H1 (cell line): ENCODE data around the gene RNASE13. TPM values are rescaled to one million over a fixed set of nuclear protein-coding genes. Genes with fewer than 3 reads are reported as not detected.

Experiments
- CTCF ChIA-PET: fragments of 300-600 bp; sonication (Branson Sonifier 250); formaldehyde crosslinking; loops from one replicate; lab custom pipeline; 2021; ENCODE audit not compliant: partially characterized antibody; lab: Charles Lee
- POLR2A ChIA-PET: fragments of 300-600 bp; sonication (Branson Sonifier 250); formaldehyde crosslinking; loops from one replicate; lab custom pipeline; 2021; ENCODE audit warnings: inconsistent platforms; ENCODE audit not compliant: partially characterized antibody; lab: Charles Lee
- DNase-seq, 2 experiments: peaks; one replicate each; pipeline versions ENCODE4 v3.0.0 to v3.0.0-alpha.2; 2010 to 2022; ENCODE audit warnings: low spot score in 2 of 2, low read depth in 1 of 2, mixed read lengths in 1 of 2
- FAIRE-seq: peaks from 2 replicates; lab custom pipeline; 2011; peaks lifted over from hg19 to GRCh38; lab: Jason Lieb, UNC
- H2AFZ ChIP-seq: 2 replicates; pipeline ENCODE4 v1.8.1; 2012; ENCODE audit warnings: low read length, inconsistent platforms
- H2AK5ac ChIP-seq: 2 replicates; pipeline ENCODE4 v1.6.1; 2013; ENCODE audit warnings: low read depth, low read length
- H2BK120ac ChIP-seq: replicated peaks from 2 replicates; pipeline ENCODE3; 2013; ENCODE audit warnings: low read depth, low read length, inconsistent platforms
- H2BK12ac ChIP-seq: 2 replicates; pipeline ENCODE4 v1.6.1; 2013; ENCODE audit warnings: low read depth, low read length
- H2BK15ac ChIP-seq: 2 replicates; pipeline ENCODE4 v1.6.1; 2013; ENCODE audit warnings: low read length
- H2BK20ac ChIP-seq: 2 replicates; pipeline ENCODE4 v1.6.1; 2013; ENCODE audit warnings: low read length
- H2BK5ac ChIP-seq: 2 replicates; pipeline ENCODE4 v1.6.1; 2013; ENCODE audit warnings: low read depth, low read length
- H3K14ac ChIP-seq: 2 replicates; pipeline ENCODE4 v1.6.1; 2013; ENCODE audit warnings: inconsistent platforms; ENCODE audit not compliant: insufficient read length
- H3K18ac ChIP-seq: 2 replicates; pipeline ENCODE4 v1.6.1; 2013; ENCODE audit warnings: low read length; ENCODE audit errors: extremely low read depth
- H3K23ac ChIP-seq: 2 replicates; pipeline ENCODE4 v1.6.1; 2013; ENCODE audit warnings: inconsistent platforms; ENCODE audit not compliant: insufficient read length
- H3K23me2 ChIP-seq: 2 replicates; pipeline ENCODE4 v1.6.1; 2013; ENCODE audit warnings: low read depth, low read length
- H3K27ac ChIP-seq: 2 replicates; pipeline ENCODE4 v1.6.1; 2011; ENCODE audit warnings: low read depth, low read length, inconsistent platforms
- H3K27me3 ChIP-seq, 4 experiments: replicated peaks in 1 of 4; 1 replicate in 1 of 4; 2 replicates in 3 of 4; pipeline versions ENCODE4 v1.6.1 to v1.8.1; 2011 to 2013; ENCODE audit warnings: low read length in 3 of 4, mild to moderate bottlenecking in 3 of 4, inconsistent platforms in 2 of 4, mixed read lengths in 2 of 4, moderate library complexity in 1 of 4; ENCODE audit not compliant: control insufficient read depth in 3 of 4, insufficient read depth in 3 of 4; ENCODE audit errors: extremely low read depth in 1 of 4
- H3K36me3 ChIP-seq, 4 experiments: 2 replicates each; pipeline versions ENCODE4 v1.6.1 to v1.8.1; 2011 to 2013; ENCODE audit warnings: mild to moderate bottlenecking in 4 of 4, low read length in 3 of 4, moderate library complexity in 2 of 4, control low read depth in 1 of 4, inconsistent platforms in 1 of 4; ENCODE audit not compliant: insufficient read depth in 4 of 4, control insufficient read depth in 2 of 4
- H3K4ac ChIP-seq: replicated peaks from 2 replicates; pipeline ENCODE3; 2013; ENCODE audit warnings: low read length, low read depth, mixed read lengths, inconsistent platforms; ENCODE audit not compliant: insufficient read length
- H3K4me1 ChIP-seq, 4 experiments: replicated peaks in 1 of 4; 1 replicate in 1 of 4; 2 replicates in 3 of 4; pipeline versions ENCODE4 v1.6.1 to v1.8.1; 2011 to 2013; ENCODE audit warnings: low read length in 3 of 4, inconsistent platforms in 2 of 4, mixed read lengths in 1 of 4; ENCODE audit not compliant: insufficient read depth in 4 of 4, control insufficient read depth in 3 of 4
- H3K4me2 ChIP-seq, 2 experiments: 2 replicates each; pipeline versions ENCODE4 v1.6.1 to v1.8.1; 2011 to 2013; ENCODE audit warnings: low read depth in 2 of 2, low read length in 2 of 2, control low read depth in 1 of 2, inconsistent platforms in 1 of 2, mild to moderate bottlenecking in 1 of 2; ENCODE audit not compliant: insufficient read depth in 1 of 2
- H3K4me3 ChIP-seq, 4 experiments: fragments of 200-600, 300-600 bp in 1 of 4; sonication (generic), shearing (Covaris generic), sonication (Bioruptor Twin) in 1 of 4; 2 replicates each; pipeline versions ENCODE4 v1.5.1 to v1.8.1; 2011 to 2016; ENCODE audit warnings: low read length in 4 of 4, low read depth in 3 of 4, control low read depth in 2 of 4, inconsistent platforms in 2 of 4, mild to moderate bottlenecking in 2 of 4, mixed read lengths in 1 of 4, moderate library complexity in 1 of 4; ENCODE audit not compliant: insufficient read depth in 2 of 4; ENCODE audit errors: extremely low read depth in 1 of 4
- H3K56ac ChIP-seq: replicated peaks from 2 replicates; pipeline ENCODE3; 2013; ENCODE audit warnings: low read depth, mild to moderate bottlenecking, mixed read lengths, low read length, inconsistent platforms; ENCODE audit not compliant: insufficient read length
- H3K79me1 ChIP-seq: 2 replicates; pipeline ENCODE4 v1.6.1; 2013; ENCODE audit warnings: low read depth, low read length, control low read depth
- H3K79me2 ChIP-seq, 2 experiments: 2 replicates each; pipeline versions ENCODE4 v1.6.1 to v1.8.1; 2012 to 2013; ENCODE audit warnings: low read length in 2 of 2, mild to moderate bottlenecking in 2 of 2, inconsistent platforms in 1 of 2; ENCODE audit not compliant: insufficient read depth in 2 of 2, control insufficient read depth in 1 of 2
- H3K9ac ChIP-seq, 4 experiments: replicated peaks in 1 of 4; 1 replicate in 1 of 4; 2 replicates in 3 of 4; pipeline versions ENCODE4 v1.6.1 to v1.8.1; 2011 to 2013; ENCODE audit warnings: low read depth in 3 of 4, low read length in 3 of 4, control low read depth in 2 of 4, mild to moderate bottlenecking in 2 of 4, moderate library complexity in 2 of 4, inconsistent platforms in 1 of 4; ENCODE audit errors: extremely low read depth in 1 of 4
- H3K9me3 ChIP-seq, 2 experiments: 2 replicates each; pipeline versions ENCODE4 v1.6.1 to v1.8.1; 2012 to 2013; ENCODE audit warnings: mild to moderate bottlenecking in 2 of 2, moderate library complexity in 2 of 2, control low read depth in 1 of 2, inconsistent platforms in 1 of 2, low read depth in 1 of 2, low read length in 1 of 2, mixed read lengths in 1 of 2; ENCODE audit not compliant: insufficient read depth in 2 of 2
- H4K20me1 ChIP-seq, 2 experiments: replicated peaks in 1 of 2; 2 replicates each; pipeline versions ENCODE3 to v1.8.1; 2011 to 2013; ENCODE audit warnings: inconsistent platforms in 2 of 2, low read length in 2 of 2, mild to moderate bottlenecking in 1 of 2; ENCODE audit not compliant: insufficient read depth in 2 of 2, control insufficient read depth in 1 of 2
- H4K5ac ChIP-seq: 2 replicates; pipeline ENCODE4 v1.6.1; 2013; ENCODE audit warnings: low read length, low read depth, mixed read lengths, inconsistent platforms; ENCODE audit not compliant: insufficient read length
- H4K8ac ChIP-seq: 2 replicates; pipeline ENCODE4 v1.8.0; 2013; ENCODE audit warnings: mild to moderate bottlenecking, moderate library complexity, low read length, inconsistent platforms; ENCODE audit not compliant: insufficient read depth; ENCODE audit errors: extremely low read depth
- H4K91ac ChIP-seq: replicated peaks from 2 replicates; pipeline ENCODE3; 2013; ENCODE audit warnings: low read length, mixed read lengths, inconsistent platforms; ENCODE audit not compliant: insufficient read length
- RFX5 ChIP-seq: IDR thresholded peaks from 2 replicates; pipeline ENCODE4 v1.6.1; 2011; ENCODE audit warnings: low read depth, low read length, improper control_type of control experiment, borderline replicate concordance
- TAF1 ChIP-seq: IDR thresholded peaks from 2 replicates; pipeline ENCODE4 v1.6.1; 2011; ENCODE audit warnings: mild to moderate bottlenecking, low read depth, low read length
- WGBS, 2 experiments: shearing (Covaris generic) in 1 of 2; methylation state at CpG; one replicate each; pipeline versions ENCODE4 v1.1.6 to v1.1.7; 2013 to 2015; ENCODE audit warnings: low lambda C conversion rate in 2 of 2, mixed read lengths in 2 of 2, inconsistent platforms in 1 of 2, low coverage in 1 of 2, missing lambda C conversion rate in 1 of 2; ENCODE audit not compliant: insufficient replicate concordance in 2 of 2, insufficient coverage in 1 of 2, insufficient read length in 1 of 2; ENCODE audit errors: extremely low coverage in 1 of 2, missing lambda C conversion rate in 1 of 2; 5-methylcytosine and 5-hydroxymethylcytosine counted together
- polyA plus RNA-seq, 7 experiments: library from polyadenylated mRNA; depleted of rRNA in 3 of 7; stranded (reverse) in 5 of 7; unstranded in 2 of 7; fragments of >200 nt in 5 of 7; fragments of 200-250 nt in 2 of 7; gene quantifications; 1 replicate in 5 of 7; 2 replicates in 1 of 7; 4 replicates in 1 of 7; pipeline versions ENCODE4 v1.2.1 to v1.2.3, GENCODE V29; 2011 to 2013; ENCODE audit warnings: missing spikeins in 2 of 7, mixed read lengths in 2 of 7
- total RNA-seq: library from RNA; stranded (reverse); fragmentation: NEBNext Ultra II Directional; extraction: Animal tissue kit (Norgen Biotek cat#: 25700); gene quantifications from 2 replicates; pipeline ENCODE4 v1.2.1, GENCODE V29; 2021
- TF ChIP-seq, protein P1 (sequence below): IDR thresholded peaks from 2 replicates; pipeline ENCODE4 v1.6.1; 2011; ENCODE audit warnings: low read depth, mild to moderate bottlenecking, low read length; ENCODE audit not compliant: insufficient read depth

Gene RNASE13
- total and polyA plus RNA-seq, 2 of the 8 experiments (the other 6 are each of a cell fraction or from before 2014, with no cell fraction given) = not detected

- FAIRE-seq = no peak
Measured at GRCh38 chr14:21015312-21015711, 19.3 kb downstream of the RNASE13 start.

More at GRCh38 chr14:21015312-21015711, 19.3 kb downstream of the RNASE13 start:
- Histone ChIP-seq H3K14ac (no peak overlapping the region), H3K4me2 (no peak overlapping the region), H2AFZ (no peak overlapping the region), H2BK5ac (no peak overlapping the region), H3K4ac (no peak overlapping the region), H4K8ac (no peak overlapping the region), H3K9ac (no peak overlapping the region), H4K91ac (no peak overlapping the region), H4K20me1 (no peaks in the 10 kb centered on the region), H2BK20ac (no peak overlapping the region), H2BK15ac (no peak overlapping the region), H3K79me1 (no peaks in the 10 kb centered on the region), H3K4me3 (no peak overlapping the region), H3K23ac (no peak overlapping the region), H3K23me2 (no peaks in the 10 kb centered on the region), H3K9me3 (no peaks in the 10 kb centered on the region), H3K36me3 (peaks cover 0 to 2% (median 0%) of the 10 kb centered on the region in 4 experiments; a peak in 3 of 8 replicates), H2BK120ac (no peak overlapping the region), H3K27ac (no peak overlapping the region), H3K18ac (no peak overlapping the region), H3K56ac (no peak overlapping the region), H2AK5ac (no peak overlapping the region), H4K5ac (no peak overlapping the region), H3K4me1 (peaks cover 2 to 7% (median 5%) of the 10 kb centered on the region in 4 experiments; a peak in 5 of 7 replicates), H3K27me3 (no peaks in the 10 kb centered on the region; a peak in 1 of 7 replicates), H2BK12ac (no peak overlapping the region), H3K79me2 (no peaks in the 10 kb centered on the region)
- WGBS, 2 experiments = 82% methylated on average over 6 of the region's 6 CpGs; no CpG with 5 or more reads in 1 of the 2 experiments
- no peak for TF ChIP-seq TAF1
- TF ChIP-seq RFX5 = no peak
- TF ChIP-seq, protein P1, sequence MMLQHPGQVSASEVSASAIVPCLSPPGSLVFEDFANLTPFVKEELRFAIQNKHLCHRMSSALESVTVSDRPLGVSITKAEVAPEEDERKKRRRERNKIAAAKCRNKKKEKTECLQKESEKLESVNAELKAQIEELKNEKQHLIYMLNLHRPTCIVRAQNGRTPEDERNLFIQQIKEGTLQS = no peak
- ChIA-PET POLR2A (interaction anchor here (0.5 to 2.8 kb wide), 15 partner anchors 8 to 199 kb away, joined by 3 to 36 read pairs (median 4); partner anchors contain the start of genes ARHGEF40, NDRG2 and RNASE7), CTCF (interaction anchor here (0.6 to 16.1 kb wide), 42 partner anchors 8 to 699 kb away, joined by 3 to 371 read pairs (median 6); partner anchors contain the start of genes ARHGEF40, METTL17, NDRG2 and OR5AU1)
- no peak for DNase-seq
